AG04449 (cell line): ENCODE measurements around the gene DNA2.

Experiments
- CTCF ChIA-PET: fragments of 350-600 bp; formaldehyde crosslinking; extraction: SDS; loops from one replicate; lab custom pipeline; 2021; ENCODE audit warnings: antibody characterized with exemption; lab: Yijun Ruan, JAX
- POLR2A ChIA-PET: fragments of 400-600, 350-600 bp; formaldehyde crosslinking; extraction: SDS; loops from one replicate; lab custom pipeline; 2020; ENCODE audit warnings: antibody characterized with exemption, inconsistent platforms; lab: Yijun Ruan, JAX
- DNase-seq: peaks from one replicate; pipeline ENCODE4 v3.0.0-alpha.2; 2010; ENCODE audit warnings: low read depth, low spot score
- H3K4me3 ChIP-seq: 2 replicates; pipeline ENCODE4 v1.5.1; 2011; ENCODE audit warnings: low read depth, mild to moderate bottlenecking, control low read depth, low read length
- TF ChIP-seq, protein P1 (sequence below): IDR thresholded peaks from one replicate; pipeline ENCODE4 v1.5.1; 2011; ENCODE audit warnings: mild to moderate bottlenecking, moderate library complexity, low read length, control low read depth, inconsistent platforms; ENCODE audit not compliant: insufficient read depth; ENCODE audit errors: missing control alignments

Gene DNA2

DNA sequence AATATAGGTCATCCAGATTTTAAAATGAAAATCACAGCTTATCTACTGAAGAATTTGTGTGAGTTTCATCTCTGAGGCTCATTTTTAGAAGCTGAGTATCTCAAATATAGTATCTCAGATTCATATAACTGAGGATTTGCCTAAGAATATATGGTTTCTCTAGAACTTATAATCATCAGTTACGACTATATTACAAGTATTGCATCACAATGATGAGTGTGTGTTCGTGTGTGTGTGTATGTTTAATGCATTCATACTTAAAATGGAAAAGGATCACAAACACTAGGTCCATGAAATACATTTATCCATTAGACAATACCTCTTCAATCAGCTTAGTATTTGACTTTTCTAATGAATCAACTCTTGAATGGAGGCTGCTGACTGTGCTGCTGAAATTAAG lies 86.0 kb downstream of the DNA2 start:
- no peak overlapping the region for H3K4me3 ChIP-seq
- ChIA-PET POLR2A (no interaction called here), CTCF (interaction anchor here (1.1 to 1.4 kb wide), 4 partner anchors 13 to 37 kb away, joined by 3 to 5 read pairs (median 4); partner anchors contain the start of gene RUFY2)
- TF ChIP-seq, protein P1, sequence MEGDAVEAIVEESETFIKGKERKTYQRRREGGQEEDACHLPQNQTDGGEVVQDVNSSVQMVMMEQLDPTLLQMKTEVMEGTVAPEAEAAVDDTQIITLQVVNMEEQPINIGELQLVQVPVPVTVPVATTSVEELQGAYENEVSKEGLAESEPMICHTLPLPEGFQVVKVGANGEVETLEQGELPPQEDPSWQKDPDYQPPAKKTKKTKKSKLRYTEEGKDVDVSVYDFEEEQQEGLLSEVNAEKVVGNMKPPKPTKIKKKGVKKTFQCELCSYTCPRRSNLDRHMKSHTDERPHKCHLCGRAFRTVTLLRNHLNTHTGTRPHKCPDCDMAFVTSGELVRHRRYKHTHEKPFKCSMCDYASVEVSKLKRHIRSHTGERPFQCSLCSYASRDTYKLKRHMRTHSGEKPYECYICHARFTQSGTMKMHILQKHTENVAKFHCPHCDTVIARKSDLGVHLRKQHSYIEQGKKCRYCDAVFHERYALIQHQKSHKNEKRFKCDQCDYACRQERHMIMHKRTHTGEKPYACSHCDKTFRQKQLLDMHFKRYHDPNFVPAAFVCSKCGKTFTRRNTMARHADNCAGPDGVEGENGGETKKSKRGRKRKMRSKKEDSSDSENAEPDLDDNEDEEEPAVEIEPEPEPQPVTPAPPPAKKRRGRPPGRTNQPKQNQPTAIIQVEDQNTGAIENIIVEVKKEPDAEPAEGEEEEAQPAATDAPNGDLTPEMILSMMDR, result no peak
- no peak for DNase-seq

DNA sequence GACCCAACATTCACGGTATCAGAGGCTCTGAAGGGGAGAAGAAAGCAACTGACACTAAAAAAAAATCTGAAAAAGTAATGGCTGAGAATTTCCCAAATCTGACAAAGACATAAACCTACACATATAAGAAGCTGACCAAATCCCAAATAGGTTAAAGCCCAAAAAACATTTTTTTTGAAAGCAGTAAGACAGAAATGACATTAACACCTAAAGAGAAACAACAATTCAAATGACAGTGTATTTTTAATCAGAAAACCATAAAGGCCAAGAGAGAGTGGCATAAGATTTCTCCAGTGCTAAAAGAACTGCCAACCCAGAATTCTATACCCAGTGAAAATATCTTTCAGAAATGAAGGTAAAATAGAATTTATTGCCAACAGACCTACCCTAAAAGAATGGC lies 100.2 kb downstream of the DNA2 start:
- DNase-seq, result no peak
- ChIA-PET POLR2A (no interaction called here), CTCF (interaction anchor here (1.2 to 1.3 kb wide), 2 partner anchors 23 to 25 kb away, joined by 3 read pairs; no protein-coding TSS in a partner anchor)
- TF ChIP-seq, protein P1, result no peak
- no peak overlapping the region for H3K4me3 ChIP-seq

DNA sequence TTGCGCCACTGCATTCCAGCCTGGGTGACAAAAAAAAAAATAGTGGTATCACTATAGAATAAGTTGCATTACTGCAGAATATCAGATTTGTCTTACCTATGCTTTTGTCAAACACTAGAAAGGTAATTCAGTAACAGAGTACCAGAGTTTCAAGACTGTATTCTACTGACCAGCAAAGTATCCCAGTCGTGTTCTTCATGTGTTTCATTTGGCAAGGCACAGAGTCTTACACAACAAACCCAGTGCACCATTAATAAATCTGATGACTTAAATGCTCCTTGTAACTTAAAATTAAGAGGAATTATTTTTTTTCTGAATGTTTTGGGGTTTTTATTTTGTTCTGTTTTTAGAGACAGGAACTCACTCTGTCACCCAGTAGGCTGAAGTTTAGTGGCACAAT lies 104.7 kb downstream of the DNA2 start:
- TF ChIP-seq, protein P1, result no peak
- DNase-seq, result no peak
- H3K4me3 ChIP-seq, result no peak overlapping the region
- ChIA-PET CTCF (no interaction called here), POLR2A (no interaction called here)

DNA sequence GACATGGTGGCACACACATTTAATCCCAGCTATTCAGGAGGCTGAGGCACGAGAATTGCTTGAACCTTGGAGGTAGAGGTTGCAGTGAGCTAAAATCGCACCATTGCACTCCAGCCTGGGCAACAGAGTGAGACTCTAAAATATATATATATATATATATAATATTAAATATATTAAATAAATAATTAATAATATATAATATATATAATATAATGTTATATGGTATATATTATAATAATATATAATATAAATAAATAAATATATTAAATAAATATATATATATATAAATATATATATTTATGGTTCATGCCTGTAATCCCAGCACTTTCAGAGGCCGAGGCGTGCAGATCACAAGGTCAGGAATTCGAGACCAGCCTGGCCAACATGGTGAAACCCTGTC lies 105.2 kb downstream of the DNA2 start:
- POLR2A ChIA-PET, result no interaction called here
- CTCF ChIA-PET, result no interaction called here
- TF ChIP-seq, protein P1, result no peak
- no peak for DNase-seq
- H3K4me3 ChIP-seq, result no peak overlapping the region

DNA sequence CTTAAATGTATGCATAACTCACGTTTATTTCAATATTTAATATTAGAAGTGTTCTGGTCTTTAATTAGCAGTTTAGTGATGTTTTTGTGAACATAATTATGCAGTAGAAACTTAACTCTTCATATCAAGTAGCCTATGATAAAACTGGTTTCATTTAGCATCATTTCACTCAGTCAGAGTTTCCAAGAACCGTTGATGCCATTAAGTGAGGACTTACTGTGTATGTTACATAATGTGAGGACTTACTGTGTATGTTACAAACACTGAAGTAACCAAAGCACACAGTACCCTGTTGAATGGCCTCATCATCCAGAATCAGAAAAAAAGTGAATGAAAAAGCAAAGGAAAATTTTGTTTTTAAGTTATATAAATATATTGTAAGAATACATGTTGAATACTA lies 106.2 kb downstream of the DNA2 start:
- POLR2A ChIA-PET, result no interaction called here

DNA sequence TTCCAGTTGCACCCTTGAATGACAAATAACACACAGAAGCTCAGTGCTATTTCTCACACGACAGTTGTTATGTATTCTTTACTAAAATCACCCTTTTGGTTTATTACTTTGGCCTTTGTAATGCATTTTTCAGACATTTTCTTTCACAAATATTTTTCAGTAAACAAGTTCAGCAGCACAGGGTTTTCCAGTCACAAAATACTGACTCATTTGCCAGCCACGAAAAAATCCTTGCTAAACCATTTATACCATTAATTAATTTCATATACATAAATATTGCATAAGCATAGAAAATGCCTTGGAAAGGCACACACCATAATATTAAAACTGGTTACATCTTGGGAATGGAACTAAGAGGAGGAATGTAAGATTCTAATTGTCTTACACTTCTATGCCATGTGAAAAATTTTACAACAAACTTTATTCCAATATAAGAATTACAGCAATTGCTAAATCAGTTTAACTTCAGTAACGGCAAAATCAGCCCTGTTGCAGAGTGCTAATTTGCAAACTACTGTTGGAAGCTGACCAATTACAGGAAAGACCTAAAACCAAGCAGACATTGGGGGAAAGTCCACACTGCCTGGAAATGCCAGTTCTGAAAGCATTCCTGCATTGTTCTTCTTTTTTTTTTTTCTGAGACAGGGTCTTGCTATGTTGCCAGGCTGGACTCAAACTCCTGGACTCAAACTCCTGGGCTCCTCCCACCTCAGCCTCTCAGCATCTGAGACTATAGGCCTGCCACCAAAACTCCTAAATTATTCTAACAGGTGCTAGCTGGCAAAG lies 107.5 kb downstream of the DNA2 start:
- no peak for DNase-seq
- ChIA-PET CTCF (interaction anchor here (1.2 to 4.3 kb wide), 2 partner anchors 16 to 43 kb away, joined by 4 to 26 read pairs; partner anchors contain the start of gene RUFY2), POLR2A (no interaction called here)
- TF ChIP-seq, protein P1, result no peak
- H3K4me3 ChIP-seq, result no peak overlapping the region

More for the DNA sequence above, 106.2 kb downstream of the DNA2 start:
- TF ChIP-seq, protein P1, result no peak
- no peak for DNase-seq
- CTCF ChIA-PET, result interaction anchor here (0.9 kb wide), 1 partner anchor 41 kb away, joined by 3 read pairs; the partner anchor contains the start of gene RUFY2
- no peak overlapping the region for H3K4me3 ChIP-seq
